ENCODE measurements around the gene MRPS18A. TPM values are rescaled to one million over a fixed set of nuclear protein-coding genes. Genes with fewer than 3 reads are reported as not detected.

The MRPS18A gene
- total and polyA plus RNA-seq, 9 of the 15 experiments (the other 6 are each of a cell fraction or from before 2014, with no cell fraction given): 87.5 to 243 (median 125) TPM

GRCh38 chr6:43724914-43725642 lies 37.5 kb upstream of the MRPS18A start (continued):
- TF ChIP-seq TAF1 (IDR thresholded peaks at IDR 0.05; ENCODE audit: control insufficient read depth, extremely low read depth, insufficient read depth, low read length, severe bottlenecking) (peak; percentile 50), EGR1 (conservative IDR thresholded peaks at IDR 0.05) (peak; percentile 91), MAZ (CRISPR knock-in tag; conservative IDR thresholded peaks at IDR 0.05 in 1 of 2, IDR thresholded peaks at IDR 0.05 in 1 of 2) (peak; percentile 87 to 90), ZNF253 (CRISPR knock-in tag; conservative IDR thresholded peaks at IDR 0.05) (no peak), NR2C2 (CRISPR knock-in tag; IDR thresholded peaks at IDR 0.05) (no peak), NR2C2 (tag; IDR thresholded peaks at IDR 0.05) (peak; percentile 51; the same call in 1 of the 2 replicates), CCAR2 (IDR thresholded peaks at IDR 0.05; ENCODE audit: low read depth, low read length) (no peak), SOX6 (IDR thresholded peaks at IDR 0.05) (peak; percentile 95), STAT6 (CRISPR knock-in tag; IDR thresholded peaks at IDR 0.05) (peak; percentile 24; the same call in 1 of the 2 replicates), ZNF696 (CRISPR knock-in tag; conservative IDR thresholded peaks at IDR 0.05) (no peak), FOXA3 (CRISPR knock-in tag; conservative IDR thresholded peaks at IDR 0.05 in 1 of 2, IDR thresholded peaks at IDR 0.05 in 1 of 2) (peak; percentile 42 to 92; a peak in 3 of 4 replicates), ZSCAN32 (CRISPR knock-in tag; IDR thresholded peaks at IDR 0.05) (peak; percentile 94), SREBF2 (CRISPR knock-in tag; IDR thresholded peaks at IDR 0.05) (no peak), VEZF1 (CRISPR knock-in tag; IDR thresholded peaks at IDR 0.05) (peak; percentile 84), NUFIP1 (IDR thresholded peaks at IDR 0.05; ENCODE audit: partially characterized antibody) (no peak), TRIM28 (IDR thresholded peaks at IDR 0.05) (no peak; the same call in 1 of the 2 replicates), ZNF655 (CRISPR knock-in tag; IDR thresholded peaks at IDR 0.05) (no peak), ATF1 (CRISPR knock-in tag; IDR thresholded peaks at IDR 0.05) (peak; percentile 64), ATF1 (tag; IDR thresholded peaks at IDR 0.05) (peak; percentile 87), JUNB (CRISPR knock-in tag; conservative IDR thresholded peaks at IDR 0.05) (no peak)
